Measurements from ENCODE around the gene DMRTB1.

Gene DMRTB1

GRCh38 chr1:53508056-53508990 is 49.1 kb downstream of the DMRTB1 start:
- DNase-seq (ENCODE audit: low read depth in 2 of 2) = no peak

- DNase-seq (ENCODE audit: low read depth in 2 of 2) = no peak
These were observed 49.9 kb downstream of the DMRTB1 start for GRCh38 chr1:53508991-53509666.

GRCh38 chr1:53509775-53510174 is 50.6 kb downstream of the DMRTB1 start:
- no peak for DNase-seq (ENCODE audit: low read depth in 2 of 2)

GRCh38 chr1:53510215-53510614 is 51.0 kb downstream of the DMRTB1 start:
- DNase-seq (ENCODE audit: low read depth in 2 of 2) = no peak

- no peak for DNase-seq (ENCODE audit: low read depth in 2 of 2)
These were observed 52.2 kb downstream of the DMRTB1 start for GRCh38 chr1:53511323-53511932.

GRCh38 chr1:53511933-53512806 is 53.0 kb downstream of the DMRTB1 start:
- no peak for DNase-seq (ENCODE audit: low read depth in 2 of 2)

- no peak for DNase-seq (ENCODE audit: low read depth in 2 of 2)
These were observed 53.9 kb downstream of the DMRTB1 start for GRCh38 chr1:53512807-53513755.

GRCh38 chr1:53513846-53514245 is 54.6 kb downstream of the DMRTB1 start:
- DNase-seq (ENCODE audit: low read depth in 2 of 2) = no peak

- DNase-seq (ENCODE audit: low read depth in 2 of 2) = no peak
These were observed 55.2 kb downstream of the DMRTB1 start for GRCh38 chr1:53514436-53514835.

- no peak for DNase-seq (ENCODE audit: low read depth in 2 of 2)
These were observed 57.0 kb downstream of the DMRTB1 start for GRCh38 chr1:53516181-53516580.

Measured in stimulated activated CD8-positive, alpha-beta memory T cell treated with anti-CD3 and anti-CD28 coated beads, Interleukin-7, amount 100 ng/mL, for 4 hours (primary cell).